ENCODE measurements around the gene C12orf76. TPM values are rescaled to one million over a fixed set of nuclear protein-coding genes. Genes with fewer than 3 reads are reported as not detected.

C12orf76 gene
- total RNA-seq, 1 experiment from 2014 or later = 9.7 TPM

- no peak overlapping the region for H2BK12ac ChIP-seq (ENCODE audit: insufficient read length, low read depth, low read length)
- no peak overlapping the region for H2BK20ac ChIP-seq (ENCODE audit: low read depth, low read length, poor library complexity, severe bottlenecking)
- peaks cover 14 to 19% of the 10 kb centered on the region in 2 experiments for H3K4me1 Mint-ChIP-seq
- H3K9me3 ChIP-seq (ENCODE audit: control insufficient read depth, low read depth, low read length) = no peaks in the 10 kb centered on the region
- no peak overlapping the region for H2BK15ac ChIP-seq (ENCODE audit: low read depth, low read length)
- no peaks in the 10 kb centered on the region for H3K4me1 ChIP-seq (ENCODE audit: insufficient read depth, low read length)
- H4K5ac ChIP-seq (ENCODE audit: insufficient read length, low read depth, low read length) = no peak overlapping the region
- TF ChIP-seq, protein P1, sequence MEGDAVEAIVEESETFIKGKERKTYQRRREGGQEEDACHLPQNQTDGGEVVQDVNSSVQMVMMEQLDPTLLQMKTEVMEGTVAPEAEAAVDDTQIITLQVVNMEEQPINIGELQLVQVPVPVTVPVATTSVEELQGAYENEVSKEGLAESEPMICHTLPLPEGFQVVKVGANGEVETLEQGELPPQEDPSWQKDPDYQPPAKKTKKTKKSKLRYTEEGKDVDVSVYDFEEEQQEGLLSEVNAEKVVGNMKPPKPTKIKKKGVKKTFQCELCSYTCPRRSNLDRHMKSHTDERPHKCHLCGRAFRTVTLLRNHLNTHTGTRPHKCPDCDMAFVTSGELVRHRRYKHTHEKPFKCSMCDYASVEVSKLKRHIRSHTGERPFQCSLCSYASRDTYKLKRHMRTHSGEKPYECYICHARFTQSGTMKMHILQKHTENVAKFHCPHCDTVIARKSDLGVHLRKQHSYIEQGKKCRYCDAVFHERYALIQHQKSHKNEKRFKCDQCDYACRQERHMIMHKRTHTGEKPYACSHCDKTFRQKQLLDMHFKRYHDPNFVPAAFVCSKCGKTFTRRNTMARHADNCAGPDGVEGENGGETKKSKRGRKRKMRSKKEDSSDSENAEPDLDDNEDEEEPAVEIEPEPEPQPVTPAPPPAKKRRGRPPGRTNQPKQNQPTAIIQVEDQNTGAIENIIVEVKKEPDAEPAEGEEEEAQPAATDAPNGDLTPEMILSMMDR (conservative IDR thresholded peaks at IDR 0.05) = no peak
- no peaks in the 10 kb centered on the region for H3K27me3 ChIP-seq (ENCODE audit: insufficient read depth, low read length)
- no peak overlapping the region for H3K27ac Mint-ChIP-seq
- no peak overlapping the region for H2AK5ac ChIP-seq (ENCODE audit: insufficient read length, low read length)
- H3K23ac ChIP-seq (ENCODE audit: insufficient read length, low read depth, low read length) = no peak overlapping the region
- no peak overlapping the region for H3K4ac ChIP-seq (ENCODE audit: low read depth, low read length)
- peaks cover 4% of the 10 kb centered on the region for H3K23me2 ChIP-seq (ENCODE audit: insufficient read length, low read depth, low read length, poor library complexity, severe bottlenecking)
- H3T11ph ChIP-seq (ENCODE audit: low read length) = no peak overlapping the region
- peaks cover 5 to 24% (median 6%) of the 10 kb centered on the region in 3 experiments; a peak in 6 of 7 replicates for H3K36me3 Mint-ChIP-seq (ENCODE audit: insufficient read depth in 1 of 3, low read depth in 3 of 3)
- no peak overlapping the region for H2BK120ac ChIP-seq (ENCODE audit: low read depth, low read length, poor library complexity, severe bottlenecking)
- H3K18ac ChIP-seq (ENCODE audit: insufficient read length, low read depth, low read length) = no peak overlapping the region
- no peaks in the 10 kb centered on the region for H4K20me1 ChIP-seq (ENCODE audit: control insufficient read depth, insufficient read depth, insufficient read length)
- H3K4me3 Mint-ChIP-seq = no peak overlapping the region
- no peaks in the 10 kb centered on the region for H3K79me2 ChIP-seq (ENCODE audit: insufficient read depth, low read length)
- H2BK5ac ChIP-seq (ENCODE audit: insufficient read length, low read length) = no peak overlapping the region
- H3K9me3 Mint-ChIP-seq = no peaks in the 10 kb centered on the region
- no peak overlapping the region for H4K8ac ChIP-seq (replicated peaks; ENCODE audit: insufficient read length, low read depth, low read length)
- no peak overlapping the region for H3K56ac ChIP-seq (ENCODE audit: insufficient read length, low read depth, low read length)
- H3K9ac ChIP-seq (ENCODE audit: extremely low read depth, insufficient read length, low read length) = no peak overlapping the region
- no peak overlapping the region for H4K91ac ChIP-seq (ENCODE audit: insufficient read length, low read depth, low read length)
- no peaks in the 10 kb centered on the region for H3K79me1 ChIP-seq (ENCODE audit: insufficient read depth, low read depth, low read length, poor library complexity, severe bottlenecking)
- H3K4me2 ChIP-seq (ENCODE audit: insufficient read depth, insufficient read length, low read length) = no peak overlapping the region
- no peak overlapping the region for H2AFZ ChIP-seq (ENCODE audit: low read length)
- WGBS (ENCODE audit: extremely low coverage, insufficient read length, low lambda C conversion rate) = no CpG with 5 or more reads among the region's 2 CpGs
- H3K14ac ChIP-seq (ENCODE audit: insufficient read depth, low read length) = no peak overlapping the region
- no peak overlapping the region for H3K27ac ChIP-seq (ENCODE audit: insufficient read length, low read depth, low read length)
- no peaks in the 10 kb centered on the region for H3K27me3 Mint-ChIP-seq (ENCODE audit: low read depth)
- no peak for DNase-seq
Measured at GRCh38 chr12:109993091-109993490, 55.2 kb downstream of the C12orf76 start.

All from H9 (cell line).